NCI-H1436 (cell line): Measurements from ENCODE around the gene C1orf185.
"Not testable (repeated sequence)": the region's sequence is repeated elsewhere in the genome, so short reads cannot be mapped to it uniquely, and the experiment has no call there.

Source experiments
- DNase-seq: peaks from one replicate; lab custom pipeline; 2025; lab: John Stamatoyannopoulos, UW

Gene C1orf185

GRCh38 chr1:51137696-51138095, 35.7 kb downstream of the C1orf185 start:
- not testable (repeated sequence) for DNase-seq

- DNase-seq = no peak
These were observed 37.4 kb downstream of the C1orf185 start for GRCh38 chr1:51139474-51139873.

- DNase-seq = no peak
These were observed 45.4 kb downstream of the C1orf185 start for GRCh38 chr1:51147394-51147793.

- no peak for DNase-seq
These were observed 52.7 kb downstream of the C1orf185 start for GRCh38 chr1:51154776-51155175.

GRCh38 chr1:51156752-51157151, 54.7 kb downstream of the C1orf185 start:
- DNase-seq = no peak

GRCh38 chr1:51157395-51157794, 55.4 kb downstream of the C1orf185 start:
- no peak for DNase-seq

GRCh38 chr1:51158263-51158662, 56.2 kb downstream of the C1orf185 start:
- no peak for DNase-seq

- DNase-seq = not testable (repeated sequence)
These were observed 60.5 kb downstream of the C1orf185 start for GRCh38 chr1:51162560-51162959.

GRCh38 chr1:51165540-51165939, 63.5 kb downstream of the C1orf185 start:
- DNase-seq = no peak

- DNase-seq = no peak
These were observed 66.3 kb downstream of the C1orf185 start for GRCh38 chr1:51168266-51168845.

- DNase-seq = no peak
These were observed 66.9 kb downstream of the C1orf185 start for GRCh38 chr1:51168936-51169335.

- no peak for DNase-seq
These were observed 68.3 kb downstream of the C1orf185 start for GRCh38 chr1:51170342-51170741.

GRCh38 chr1:51172811-51173210, 70.8 kb downstream of the C1orf185 start:
- no peak for DNase-seq

- DNase-seq = no peak
These were observed 73.2 kb downstream of the C1orf185 start for GRCh38 chr1:51175278-51175677.

- DNase-seq = not testable (repeated sequence)
These were observed 76.0 kb downstream of the C1orf185 start for GRCh38 chr1:51177988-51178387.

- DNase-seq = no peak
These were observed 86.2 kb downstream of the C1orf185 start for GRCh38 chr1:51188230-51188629.

GRCh38 chr1:51189421-51190073, 87.5 kb downstream of the C1orf185 start:
- DNase-seq = peak; percentile 58

- DNase-seq = no peak
These were observed 88.9 kb downstream of the C1orf185 start for GRCh38 chr1:51190961-51191360.

GRCh38 chr1:51192213-51192843, 90.3 kb downstream of the C1orf185 start:
- DNase-seq = peak; percentile 64

GRCh38 chr1:51193564-51193963, 91.5 kb downstream of the C1orf185 start:
- DNase-seq = no peak
